Activated gamma-delta T cell treated with anti-CD3 and anti-CD28 coated beads, Interleukin-2, amount 50 U/mL, for 16 hours (primary cell): ENCODE data around the gene TBC1D9B.
A peak's percentile ranks its signal among the peaks of the same experiment; 100 is the strongest.

Source experiments
- DNase-seq: peaks from one replicate; pipeline ENCODE4 v3.0.0-alpha.2; 2020; ENCODE audit warnings: low read depth

The TBC1D9B gene

GRCh38 chr5:179820483-179821297, 87.0 kb downstream of the TBC1D9B start, which contains the start of gene SQSTM1:
TSS of gene SQSTM1 (plus strand) at chr5:179820905. CDS start at chr5:179820937, 32 bp downstream.
- DNase-seq: peak; percentile 66

GRCh38 chr5:179820127-179820482, 87.6 kb downstream of the TBC1D9B start:
- no peak for DNase-seq

- DNase-seq: no peak
These were observed 88.2 kb downstream of the TBC1D9B start for GRCh38 chr5:179819296-179820126.

GRCh38 chr5:179818746-179819295, 88.9 kb downstream of the TBC1D9B start:
- peak; percentile 85 for DNase-seq

- no peak for DNase-seq
These were observed 89.6 kb downstream of the TBC1D9B start for GRCh38 chr5:179817890-179818745.

GRCh38 chr5:179817470-179817840, 90.2 kb downstream of the TBC1D9B start:
- no peak for DNase-seq

GRCh38 chr5:179816796-179817469, 90.8 kb downstream of the TBC1D9B start:
- DNase-seq: no peak

GRCh38 chr5:179816401-179816795, 91.3 kb downstream of the TBC1D9B start:
- no peak for DNase-seq

GRCh38 chr5:179815491-179816249, 92.0 kb downstream of the TBC1D9B start:
- DNase-seq: no peak

GRCh38 chr5:179814090-179814489, 93.6 kb downstream of the TBC1D9B start:
- DNase-seq: no peak

GRCh38 chr5:179812997-179813607, 94.6 kb downstream of the TBC1D9B start:
- DNase-seq: no peak

GRCh38 chr5:179812135-179812825, 95.4 kb downstream of the TBC1D9B start:
- DNase-seq: no peak
